GM23338 (cell line): Measurements from ENCODE around the gene SLC6A11. TPM values are rescaled to one million over a fixed set of nuclear protein-coding genes. Genes with fewer than 3 reads are reported as not detected.

ENCODE experiments used
- ATAC-seq: fragments of 200-7000 bp; cut with Tn5 transposase; 3 replicates; pipeline ENCODE4 v1.9.1; 2020
- DNase-seq: peaks from one replicate; pipeline ENCODE4 v3.0.0-alpha.2; 2015; ENCODE audit warnings: low spot score
- H2AFZ ChIP-seq: fragments of 200-600 bp; sonication (generic); 2 replicates; pipeline ENCODE4 v1.8.0; 2016; ENCODE audit warnings: antibody characterized with exemption, mild to moderate bottlenecking, moderate library complexity
- H3F3A ChIP-seq: fragments of 200-600 bp; sonication (generic); replicated peaks from 2 replicates; pipeline ENCODE4 v1.8.0; 2017; ENCODE audit warnings: antibody characterized with exemption, mixed run types, low read depth
- H3K27ac ChIP-seq: fragments of 200-600 bp; sonication (generic); 2 replicates; pipeline ENCODE4 v1.6.1; 2016; ENCODE audit warnings: low read depth
- H3K27me3 ChIP-seq: fragments of 200-600 bp; sonication (generic); 2 replicates; pipeline ENCODE4 v1.8.0; 2016; ENCODE audit warnings: mild to moderate bottlenecking, mixed run types, moderate library complexity; ENCODE audit not compliant: insufficient read depth
- H3K36me3 ChIP-seq: fragments of 200-600 bp; sonication (generic); 2 replicates; pipeline ENCODE4 v1.8.0; 2016; ENCODE audit warnings: mild to moderate bottlenecking; ENCODE audit not compliant: insufficient read depth
- H3K4me1 ChIP-seq: fragments of 200-600 bp; sonication (generic); 2 replicates; pipeline ENCODE4 v1.8.0; 2016; ENCODE audit warnings: mild to moderate bottlenecking, moderate library complexity; ENCODE audit not compliant: insufficient read depth
- H3K4me2 ChIP-seq: fragments of 200-600 bp; sonication (generic); 2 replicates; pipeline ENCODE4 v1.7.1; 2017; ENCODE audit warnings: mixed run types
- H3K4me3 ChIP-seq: fragments of 200-600 bp; sonication (generic); 2 replicates; pipeline ENCODE4 v1.6.1; 2016; ENCODE audit warnings: mixed run types
- H3K79me2 ChIP-seq: fragments of 200-600 bp; sonication (generic); replicated peaks from 2 replicates; pipeline ENCODE4 v1.8.0; 2017; ENCODE audit warnings: mild to moderate bottlenecking; ENCODE audit not compliant: insufficient read depth
- H3K9me2 ChIP-seq: fragments of 200-600 bp; sonication (generic); 2 replicates; pipeline ENCODE4 v1.8.0; 2017; ENCODE audit not compliant: insufficient read depth
- H4K20me1 ChIP-seq: fragments of 200-600 bp; sonication (generic); replicated peaks from 2 replicates; pipeline ENCODE4 v1.8.0; 2017; ENCODE audit warnings: mild to moderate bottlenecking; ENCODE audit not compliant: insufficient read depth
- H3K27ac Mint-ChIP-seq: 2 replicates; pipeline ENCODE4 v1.8.0; 2020; ENCODE audit warnings: inconsistent platforms, mild to moderate bottlenecking, moderate library complexity, mixed read lengths
- H3K27me3 Mint-ChIP-seq: 3 replicates; pipeline ENCODE4 v1.8.0; 2022; ENCODE audit warnings: low read depth, mild to moderate bottlenecking, moderate library complexity, mixed read lengths, inconsistent platforms; ENCODE audit not compliant: insufficient read depth, poor library complexity
- H3K36me3 Mint-ChIP-seq: 3 replicates; pipeline ENCODE4 v1.8.0; 2021; ENCODE audit warnings: low read depth, mild to moderate bottlenecking, inconsistent platforms, moderate library complexity, mixed read lengths
- H3K4me1 Mint-ChIP-seq: 3 replicates; pipeline ENCODE4 v1.8.0; 2020; ENCODE audit warnings: mild to moderate bottlenecking, inconsistent platforms, mixed read lengths
- H3K4me3 Mint-ChIP-seq: 3 replicates; pipeline ENCODE4 v1.8.0; 2021; ENCODE audit warnings: moderate library complexity, mild to moderate bottlenecking, inconsistent platforms, mixed read lengths
- H3K9me3 Mint-ChIP-seq: 3 replicates; pipeline ENCODE4 v1.8.0; 2020; ENCODE audit warnings: moderate library complexity, mild to moderate bottlenecking, inconsistent platforms, mixed read lengths
- CTCF ChIP-seq, 2 experiments: fragments of 200-600 bp in 1 of 2; sonication (generic) in 1 of 2; conservative IDR thresholded peaks; 2 replicates each; pipeline versions ENCODE4 v1.5.1 to v1.6.1; 2016 to 2017; ENCODE audit warnings: antibody characterized with exemption in 2 of 2, low read depth in 2 of 2, mild to moderate bottlenecking in 2 of 2, moderate library complexity in 1 of 2
- EZH2 ChIP-seq: fragments of 200-600 bp; sonication (generic); IDR thresholded peaks from one replicate; pipeline ENCODE4 v1.8.0; 2017; ENCODE audit warnings: antibody characterized with exemption, mild to moderate bottlenecking, low read depth; ENCODE audit not compliant: unreplicated experiment
- EZH2phosphoT487 ChIP-seq: fragments of 200-600 bp; sonication (generic); IDR thresholded peaks from one replicate; pipeline ENCODE4 v1.8.1; 2018; ENCODE audit warnings: antibody characterized with exemption; ENCODE audit not compliant: unreplicated experiment
- JUNB ChIP-seq: IDR thresholded peaks from one replicate; pipeline ENCODE4 v1.6.1; 2016; ENCODE audit warnings: antibody characterized with exemption; ENCODE audit not compliant: unreplicated experiment
- NANOG ChIP-seq: IDR thresholded peaks from 2 replicates; pipeline ENCODE4 v1.6.1; 2016; ENCODE audit warnings: antibody characterized with exemption, borderline replicate concordance
- POLR2AphosphoS5 ChIP-seq: IDR thresholded peaks from 2 replicates; pipeline ENCODE4 v1.6.1; 2016; ENCODE audit warnings: antibody characterized with exemption, low read depth
- REST ChIP-seq: IDR thresholded peaks from one replicate; pipeline ENCODE4 v1.6.1; 2018; ENCODE audit warnings: antibody characterized with exemption; ENCODE audit not compliant: unreplicated experiment
- STAT1 ChIP-seq: IDR thresholded peaks from one replicate; pipeline ENCODE4 v1.6.1; 2016; ENCODE audit warnings: antibody characterized with exemption; ENCODE audit not compliant: unreplicated experiment
- ZNF114 ChIP-seq: fragments of 250-450 bp; sonication (Bioruptor Pico); IDR thresholded peaks from 2 replicates; pipeline ENCODE4 v1.5.0; 2020; ENCODE audit warnings: mild to moderate bottlenecking, moderate library complexity
- ZNF331 ChIP-seq: fragments of 250-450 bp; sonication (Bioruptor Pico); IDR thresholded peaks from 2 replicates; pipeline ENCODE4 v1.5.0; 2020; ENCODE audit warnings: low read depth, mild to moderate bottlenecking, moderate library complexity
- ZNF462 ChIP-seq: fragments of 250-450 bp; sonication (Bioruptor Pico); IDR thresholded peaks from 2 replicates; pipeline ENCODE4 v1.5.0; 2020; ENCODE audit warnings: mild to moderate bottlenecking, moderate library complexity
- polyA plus RNA-seq: library from polyadenylated mRNA; unstranded; fragments of >200 nt; fragmentation: Nextera tagmentation; extraction: Ambion mirVana; gene quantifications from 2 replicates; pipeline ENCODE4 v1.2.1, GENCODE V29; 2016
- total RNA-seq: library from RNA; depleted of rRNA; stranded (reverse); fragments of >200 nt; shearing (Covaris generic); gene quantifications from 2 replicates; pipeline ENCODE4 v1.2.3, GENCODE V29; 2014
- TF ChIP-seq, protein P1 (sequence below): IDR thresholded peaks from 2 replicates; pipeline ENCODE4 v1.6.1; 2016; ENCODE audit warnings: antibody characterized with exemption

Gene SLC6A11
- total and polyA plus RNA-seq, 2 experiments from 2014 or later: 0.47 to 1.1 TPM

DNA sequence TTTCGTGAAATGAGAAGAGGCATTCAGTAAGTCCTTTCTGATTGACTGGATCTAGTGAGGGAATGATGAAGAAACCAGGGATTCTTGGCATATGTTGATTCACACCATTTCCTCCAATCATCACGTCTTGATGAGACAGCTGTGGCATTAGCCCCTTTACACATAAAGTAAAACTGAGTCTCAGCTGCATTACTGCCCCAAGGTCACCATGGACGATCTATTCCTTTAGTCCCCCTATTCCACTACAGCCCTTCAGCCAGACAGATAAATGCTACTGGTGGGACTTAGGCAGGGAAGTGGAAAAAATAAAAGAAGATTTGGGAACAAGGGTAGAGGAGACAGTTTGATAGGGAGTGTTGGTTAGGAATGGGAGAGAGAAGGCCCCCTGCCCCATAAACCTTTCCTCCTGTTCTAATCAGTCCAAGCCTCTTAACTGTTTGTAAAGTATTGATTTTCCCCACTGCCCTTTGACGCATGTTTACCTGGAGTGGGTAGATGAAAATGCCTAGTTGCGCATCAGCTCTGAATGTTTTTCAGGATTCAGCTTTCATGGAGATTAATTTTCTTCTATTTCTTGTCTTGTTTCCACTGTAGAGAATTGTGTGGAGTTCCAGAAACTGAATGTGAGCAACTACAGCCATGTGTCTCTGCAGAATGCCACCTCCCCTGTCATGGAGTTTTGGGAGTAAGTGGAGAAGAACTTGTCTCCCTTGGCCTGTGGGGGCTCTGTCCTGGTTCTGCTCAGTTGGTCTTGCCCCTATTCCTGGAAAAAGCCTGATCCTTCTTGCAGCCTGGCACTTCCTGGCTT is 6.9 kb downstream of the SLC6A11 start:
- Histone ChIP-seq H3K4me1 (no peaks in the 10 kb centered on the region), H3K4me2 (no peak overlapping the region), H3K79me2 (no peaks in the 10 kb centered on the region), H3K27ac (no peak overlapping the region), H2AFZ (no peak overlapping the region), H3F3A (no peaks in the 10 kb centered on the region), H3K4me3 (no peak overlapping the region), H4K20me1 (no peaks in the 10 kb centered on the region), H3K9me2 (no peaks in the 10 kb centered on the region), H3K27me3 (peaks cover under 1% of the 10 kb centered on the region; the same call in 1 of the 2 replicates), H3K36me3 (no peaks in the 10 kb centered on the region)
- no peak for TF ChIP-seq POLR2AphosphoS5
- TF ChIP-seq JUNB: no peak
- no peak for TF ChIP-seq EZH2phosphoT487
- no peak for TF ChIP-seq ZNF114 (CRISPR knock-in tag)
- TF ChIP-seq CTCF (conservative IDR thresholded peaks at IDR 0.05; ENCODE audit: low read depth in 2 of 2): no peak
- TF ChIP-seq ZNF331 (CRISPR knock-in tag): no peak
- TF ChIP-seq, protein P1, sequence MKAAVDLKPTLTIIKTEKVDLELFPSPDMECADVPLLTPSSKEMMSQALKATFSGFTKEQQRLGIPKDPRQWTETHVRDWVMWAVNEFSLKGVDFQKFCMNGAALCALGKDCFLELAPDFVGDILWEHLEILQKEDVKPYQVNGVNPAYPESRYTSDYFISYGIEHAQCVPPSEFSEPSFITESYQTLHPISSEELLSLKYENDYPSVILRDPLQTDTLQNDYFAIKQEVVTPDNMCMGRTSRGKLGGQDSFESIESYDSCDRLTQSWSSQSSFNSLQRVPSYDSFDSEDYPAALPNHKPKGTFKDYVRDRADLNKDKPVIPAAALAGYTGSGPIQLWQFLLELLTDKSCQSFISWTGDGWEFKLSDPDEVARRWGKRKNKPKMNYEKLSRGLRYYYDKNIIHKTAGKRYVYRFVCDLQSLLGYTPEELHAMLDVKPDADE: no peak
- no peak for TF ChIP-seq ZNF462
- no peak for TF ChIP-seq REST
- no peak for TF ChIP-seq EZH2
- no peak for TF ChIP-seq STAT1
- TF ChIP-seq NANOG: no peak
- Mint-ChIP-seq H3K36me3 (no peaks in the 10 kb centered on the region), H3K4me1 (no peaks in the 10 kb centered on the region), H3K4me3 (no peak overlapping the region), H3K9me3 (no peaks in the 10 kb centered on the region), H3K27me3 (peaks cover 3% of the 10 kb centered on the region), H3K27ac (no peak overlapping the region)
- DNase-seq: no peak
- no peak for ATAC-seq
